GM12892 (cell line): ENCODE measurements around the gene PDE10A.
"Not testable (repeated sequence)": the region's sequence is repeated elsewhere in the genome, so short reads cannot be mapped to it uniquely, and the experiment has no call there.

Experiments used
- DNase-seq: peaks from one replicate; pipeline ENCODE4 v3.0.0; 2011; ENCODE audit not compliant: insufficient read length
- FAIRE-seq: peaks from 2 replicates; lab custom pipeline; 2011; peaks lifted over from hg19 to GRCh38; lab: Jason Lieb, UNC
- POLR2A ChIP-seq: IDR thresholded peaks from 2 replicates; pipeline ENCODE4 v1.6.1; 2011; ENCODE audit warnings: low read depth, low read length, control low read depth
- POLR2AphosphoS5 ChIP-seq: IDR thresholded peaks from 2 replicates; pipeline ENCODE4 v1.6.1; 2011; ENCODE audit warnings: low read depth, low read length, control low read depth
- TAF1 ChIP-seq: IDR thresholded peaks from 2 replicates; pipeline ENCODE4 v1.6.1; 2011; ENCODE audit warnings: low read depth, mild to moderate bottlenecking, control low read depth, low read length, borderline replicate concordance

PDE10A gene

GRCh38 chr6:165634101-165634880 lies 28.8 kb downstream of the PDE10A start:
- TF ChIP-seq POLR2AphosphoS5: no peak
- no peak for TF ChIP-seq TAF1
- TF ChIP-seq POLR2A: no peak
- DNase-seq: no peak
- no peak for FAIRE-seq

DNA sequence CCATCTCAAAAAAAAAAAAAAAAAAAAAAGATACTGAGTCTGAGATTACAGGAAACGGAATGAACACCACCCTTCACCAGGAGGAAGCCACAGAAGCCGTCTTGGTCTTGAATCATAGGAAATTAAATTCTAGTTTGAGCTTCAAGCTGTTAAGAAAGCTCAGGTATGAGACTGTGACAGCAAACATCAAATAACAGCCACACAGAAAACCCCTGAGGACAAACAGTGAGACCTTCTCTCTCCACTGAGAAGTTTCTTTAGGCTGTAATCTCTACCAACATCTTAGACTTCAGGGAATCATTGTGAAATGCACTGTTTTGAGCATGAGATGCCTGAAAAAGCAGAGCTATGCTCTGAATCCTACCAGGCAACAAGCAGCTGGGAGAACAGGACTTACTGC lies 30.8 kb downstream of the PDE10A start:
- no peak for FAIRE-seq
- TF ChIP-seq TAF1 (no peak), POLR2A (no peak), POLR2AphosphoS5 (no peak)
- DNase-seq: no peak

GRCh38 chr6:165630544-165630953 lies 32.5 kb downstream of the PDE10A start:
- FAIRE-seq (no peak), DNase-seq (no peak)
- no peak for TF ChIP-seq TAF1
- no peak for TF ChIP-seq POLR2AphosphoS5
- TF ChIP-seq POLR2A: no peak

DNA sequence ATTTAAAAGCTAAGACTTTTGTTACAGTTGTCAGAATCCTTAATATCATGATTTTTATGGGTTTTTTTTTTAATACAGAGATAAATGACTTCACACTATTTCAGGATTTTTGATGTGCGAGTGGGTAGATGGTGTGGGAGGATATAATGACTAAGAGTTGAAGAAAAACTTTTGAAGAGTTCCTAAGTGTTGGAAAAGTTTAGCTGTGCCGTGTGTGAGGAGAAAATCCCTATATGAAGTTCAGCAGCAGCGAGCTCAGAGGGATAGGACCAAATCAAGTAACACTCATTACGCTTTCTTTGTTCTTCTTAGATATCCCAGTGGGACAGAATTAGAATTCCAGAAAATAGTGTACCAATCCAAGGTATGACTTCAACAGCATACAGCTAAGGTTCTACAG lies 34.1 kb downstream of the PDE10A start:
- FAIRE-seq (no peak), DNase-seq (no peak)
- TF ChIP-seq POLR2A (no peak), POLR2AphosphoS5 (no peak), TAF1 (no peak)

GRCh38 chr6:165627366-165627765 lies 35.7 kb downstream of the PDE10A start:
- DNase-seq: no peak
- no peak for FAIRE-seq
- TF ChIP-seq POLR2A (no peak), POLR2AphosphoS5 (no peak), TAF1 (no peak)

DNA sequence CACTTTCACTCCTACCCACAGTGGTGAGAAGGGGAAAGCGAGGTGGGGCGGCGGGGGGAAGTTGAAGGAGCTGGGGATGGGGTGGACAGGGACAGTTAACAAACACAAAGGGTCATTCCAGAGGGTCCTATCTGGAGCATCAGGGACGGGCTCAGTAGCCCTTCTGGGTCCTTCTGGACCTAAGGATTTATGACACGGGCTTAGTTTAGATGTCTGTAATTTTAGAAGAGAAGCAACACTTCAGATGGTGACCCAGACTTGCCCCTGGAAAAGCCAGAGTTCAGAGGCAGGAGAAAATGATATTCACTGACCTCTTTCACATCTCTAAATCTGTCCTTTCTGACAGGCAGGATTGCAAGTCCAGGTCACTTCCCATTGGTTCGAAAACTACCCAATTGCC lies 36.3 kb downstream of the PDE10A start:
- TF ChIP-seq TAF1 (no peak), POLR2A (no peak), POLR2AphosphoS5 (no peak)
- no peak for FAIRE-seq
- no peak for DNase-seq

DNA sequence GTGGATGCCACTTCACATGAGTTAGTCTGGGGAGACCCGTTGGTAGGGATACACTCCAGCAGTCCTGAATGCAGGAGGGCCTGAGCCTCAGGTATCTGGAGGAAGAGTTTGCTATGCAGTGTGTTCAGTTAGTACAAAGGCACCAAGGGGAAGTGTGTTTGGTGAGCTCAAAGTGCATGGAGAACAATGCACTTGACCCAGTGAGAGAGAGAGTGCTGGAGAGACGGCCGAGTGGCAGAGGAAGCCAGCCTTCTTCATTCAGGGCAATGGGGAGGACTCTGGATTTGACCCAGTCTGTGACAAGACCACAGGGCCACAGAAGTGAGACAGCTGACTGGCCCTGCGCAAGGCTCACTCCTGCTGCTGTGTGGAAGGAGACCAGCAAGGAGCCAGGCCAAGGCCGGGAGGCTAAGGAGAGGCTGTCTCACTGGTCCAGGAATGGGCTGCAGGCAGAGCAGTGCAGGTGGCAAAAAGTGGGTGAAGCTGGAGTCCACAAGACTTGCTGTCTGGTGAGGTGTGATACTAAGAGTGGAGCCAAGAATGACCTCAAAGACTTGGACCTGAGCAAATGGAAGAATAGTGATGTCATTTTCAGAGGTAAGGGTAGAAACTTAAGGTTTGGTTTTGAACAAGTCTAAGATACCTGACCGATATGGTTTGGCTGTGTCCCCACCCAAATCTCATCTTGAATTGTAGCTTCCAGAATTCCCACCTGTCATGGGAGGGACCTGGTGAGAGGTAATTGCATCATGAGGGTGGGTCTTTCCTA lies 38.0 kb downstream of the PDE10A start:
- TF ChIP-seq POLR2A: no peak
- TF ChIP-seq TAF1: no peak
- TF ChIP-seq POLR2AphosphoS5: no peak
- FAIRE-seq: no peak

DNA sequence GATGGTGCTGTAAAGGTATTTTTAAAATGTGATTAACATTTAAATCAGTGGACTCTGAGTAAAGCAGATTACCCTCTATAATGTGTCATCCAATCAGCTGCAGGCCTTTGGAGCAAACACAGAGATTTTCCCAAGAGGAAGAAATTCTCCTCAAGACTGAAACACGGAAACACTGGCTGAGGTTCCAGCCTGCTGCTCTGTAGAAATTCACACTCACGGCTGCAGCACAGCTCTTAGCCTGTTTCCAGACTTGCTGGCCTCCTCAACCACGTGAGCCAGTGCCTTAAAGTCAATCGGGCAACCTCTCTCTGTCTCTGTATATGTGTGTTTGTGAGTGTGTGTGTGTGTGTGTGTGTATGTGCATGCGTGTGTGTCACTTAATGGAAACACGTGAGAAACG lies 41.1 kb downstream of the PDE10A start:
- no peak for TF ChIP-seq POLR2A
- TF ChIP-seq TAF1: no peak
- no peak for TF ChIP-seq POLR2AphosphoS5
- FAIRE-seq: no peak
- no peak for DNase-seq

More for the DNA sequence above, 38.0 kb downstream of the PDE10A start:
- no peak for DNase-seq

GRCh38 chr6:165618891-165619290 lies 44.1 kb downstream of the PDE10A start:
- not testable (repeated sequence) for DNase-seq, FAIRE-seq

- no peak for TF ChIP-seq TAF1
- no peak for TF ChIP-seq POLR2A
- TF ChIP-seq POLR2AphosphoS5: no peak
- no peak for DNase-seq
- no peak for FAIRE-seq
Measured at GRCh38 chr6:165618241-165618640, 44.8 kb downstream of the PDE10A start.

DNA sequence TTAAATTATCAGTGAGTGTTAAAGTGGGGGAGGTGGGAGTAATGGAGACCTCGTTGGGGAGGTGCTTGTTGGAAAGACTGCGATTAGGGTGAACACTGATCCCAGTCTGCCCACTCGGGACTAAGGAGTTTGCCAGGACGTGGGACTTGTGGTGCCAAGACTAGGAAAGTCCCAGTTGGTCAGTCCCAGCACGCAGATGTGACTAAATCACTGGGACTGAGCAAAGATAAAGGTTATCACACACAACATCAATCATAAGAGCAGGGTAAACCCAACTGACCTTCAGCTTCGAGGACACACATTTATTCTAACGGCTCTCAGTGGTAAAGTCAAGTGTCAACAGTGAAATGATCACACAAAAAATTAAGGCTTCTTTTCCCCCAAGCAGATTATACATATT lies 45.5 kb downstream of the PDE10A start:
- FAIRE-seq: no peak
- DNase-seq: no peak
- TF ChIP-seq TAF1 (no peak), POLR2A (no peak), POLR2AphosphoS5 (no peak)

- no peak for TF ChIP-seq POLR2A
- no peak for TF ChIP-seq POLR2AphosphoS5
- no peak for TF ChIP-seq TAF1
- DNase-seq (no peak), FAIRE-seq (no peak)
Measured at GRCh38 chr6:165616116-165616515, 46.9 kb downstream of the PDE10A start.
